Endothelial cell (in vitro differentiated cells): Measurements from ENCODE around the gene GET4. TPM values are rescaled to one million over a fixed set of nuclear protein-coding genes. Genes with fewer than 3 reads are reported as not detected.

Source experiments
- DNase-seq: peaks from one replicate; pipeline ENCODE4 v3.0.0; 2021; ENCODE audit warnings: low spot score
- H3K27ac Mint-ChIP-seq: one replicate; pipeline ENCODE4 v1.8.0; 2021; ENCODE audit warnings: mixed read lengths, inconsistent platforms; ENCODE audit not compliant: unreplicated experiment
- H3K27me3 Mint-ChIP-seq: one replicate; pipeline ENCODE4 v1.8.0; 2021; ENCODE audit warnings: mild to moderate bottlenecking, moderate library complexity, mixed read lengths, inconsistent platforms; ENCODE audit not compliant: unreplicated experiment
- H3K36me3 Mint-ChIP-seq: one replicate; pipeline ENCODE4 v1.8.0; 2021; ENCODE audit warnings: mild to moderate bottlenecking, low read depth, mixed read lengths, inconsistent platforms; ENCODE audit not compliant: unreplicated experiment
- H3K4me1 Mint-ChIP-seq: one replicate; pipeline ENCODE4 v1.8.0; 2021; ENCODE audit warnings: mild to moderate bottlenecking, mixed read lengths, inconsistent platforms; ENCODE audit not compliant: unreplicated experiment
- H3K4me3 Mint-ChIP-seq: one replicate; pipeline ENCODE4 v1.8.0; 2021; ENCODE audit warnings: mild to moderate bottlenecking, mixed read lengths, inconsistent platforms; ENCODE audit not compliant: unreplicated experiment
- H3K9me3 Mint-ChIP-seq: one replicate; pipeline ENCODE4 v1.8.0; 2021; ENCODE audit warnings: mixed read lengths, inconsistent platforms; ENCODE audit not compliant: unreplicated experiment
- total RNA-seq: library from RNA; stranded (reverse); fragmentation: NEBNext Ultra II Directional; extraction: Animal tissue kit (Norgen Biotek cat#: 25700); gene quantifications from one replicate; pipeline ENCODE4 v1.2.1, GENCODE V29; 2021; ENCODE audit not compliant: unreplicated experiment
- TF ChIP-seq, protein P1 (sequence below): fragments of 200-600 bp; sonication (generic); IDR thresholded peaks from one replicate; pipeline ENCODE4 v1.5.0; 2021; ENCODE audit warnings: antibody characterized with exemption; ENCODE audit not compliant: unreplicated experiment

The GET4 gene
- total RNA-seq, 1 donor from 2014 or later: 61.3 TPM

- Mint-ChIP-seq H3K27ac (no peak overlapping the region), H3K27me3 (peaks cover 12% of the 10 kb centered on the region), H3K9me3 (no peaks in the 10 kb centered on the region), H3K4me3 (no peak overlapping the region), H3K4me1 (no peaks in the 10 kb centered on the region), H3K36me3 (peaks cover 10% of the 10 kb centered on the region)
- TF ChIP-seq, protein P1, sequence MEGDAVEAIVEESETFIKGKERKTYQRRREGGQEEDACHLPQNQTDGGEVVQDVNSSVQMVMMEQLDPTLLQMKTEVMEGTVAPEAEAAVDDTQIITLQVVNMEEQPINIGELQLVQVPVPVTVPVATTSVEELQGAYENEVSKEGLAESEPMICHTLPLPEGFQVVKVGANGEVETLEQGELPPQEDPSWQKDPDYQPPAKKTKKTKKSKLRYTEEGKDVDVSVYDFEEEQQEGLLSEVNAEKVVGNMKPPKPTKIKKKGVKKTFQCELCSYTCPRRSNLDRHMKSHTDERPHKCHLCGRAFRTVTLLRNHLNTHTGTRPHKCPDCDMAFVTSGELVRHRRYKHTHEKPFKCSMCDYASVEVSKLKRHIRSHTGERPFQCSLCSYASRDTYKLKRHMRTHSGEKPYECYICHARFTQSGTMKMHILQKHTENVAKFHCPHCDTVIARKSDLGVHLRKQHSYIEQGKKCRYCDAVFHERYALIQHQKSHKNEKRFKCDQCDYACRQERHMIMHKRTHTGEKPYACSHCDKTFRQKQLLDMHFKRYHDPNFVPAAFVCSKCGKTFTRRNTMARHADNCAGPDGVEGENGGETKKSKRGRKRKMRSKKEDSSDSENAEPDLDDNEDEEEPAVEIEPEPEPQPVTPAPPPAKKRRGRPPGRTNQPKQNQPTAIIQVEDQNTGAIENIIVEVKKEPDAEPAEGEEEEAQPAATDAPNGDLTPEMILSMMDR: no peak
- no peak for DNase-seq
Measured at GRCh38 chr7:898855-899681, 22.7 kb downstream of the GET4 start.

DNA sequence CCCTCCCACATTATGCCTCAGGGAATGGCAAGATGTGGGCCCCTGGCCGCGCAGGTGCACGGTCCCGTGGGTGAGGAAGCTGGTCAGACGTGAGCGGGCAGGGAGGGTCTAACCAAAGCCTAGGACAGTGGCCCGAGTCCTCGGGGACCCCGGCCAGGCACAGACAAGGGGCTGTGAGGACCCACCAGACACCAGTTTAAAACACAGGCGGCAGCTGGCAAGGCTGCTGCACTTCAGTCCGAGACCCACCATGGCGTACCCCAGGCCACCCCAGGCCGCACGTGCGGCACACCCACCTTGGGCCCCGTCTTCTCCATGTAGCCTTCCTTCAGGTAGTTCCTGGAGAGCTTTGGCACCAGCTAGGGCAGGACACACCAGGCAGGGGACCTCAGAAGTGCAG, 23.5 kb downstream of the GET4 start:
- Mint-ChIP-seq H3K4me3 (no peak overlapping the region), H3K4me1 (no peaks in the 10 kb centered on the region), H3K27ac (no peak overlapping the region), H3K27me3 (peaks cover 12% of the 10 kb centered on the region), H3K9me3 (no peaks in the 10 kb centered on the region), H3K36me3 (peaks cover 10% of the 10 kb centered on the region)
- DNase-seq: no peak
- TF ChIP-seq, protein P1: no peak

DNA sequence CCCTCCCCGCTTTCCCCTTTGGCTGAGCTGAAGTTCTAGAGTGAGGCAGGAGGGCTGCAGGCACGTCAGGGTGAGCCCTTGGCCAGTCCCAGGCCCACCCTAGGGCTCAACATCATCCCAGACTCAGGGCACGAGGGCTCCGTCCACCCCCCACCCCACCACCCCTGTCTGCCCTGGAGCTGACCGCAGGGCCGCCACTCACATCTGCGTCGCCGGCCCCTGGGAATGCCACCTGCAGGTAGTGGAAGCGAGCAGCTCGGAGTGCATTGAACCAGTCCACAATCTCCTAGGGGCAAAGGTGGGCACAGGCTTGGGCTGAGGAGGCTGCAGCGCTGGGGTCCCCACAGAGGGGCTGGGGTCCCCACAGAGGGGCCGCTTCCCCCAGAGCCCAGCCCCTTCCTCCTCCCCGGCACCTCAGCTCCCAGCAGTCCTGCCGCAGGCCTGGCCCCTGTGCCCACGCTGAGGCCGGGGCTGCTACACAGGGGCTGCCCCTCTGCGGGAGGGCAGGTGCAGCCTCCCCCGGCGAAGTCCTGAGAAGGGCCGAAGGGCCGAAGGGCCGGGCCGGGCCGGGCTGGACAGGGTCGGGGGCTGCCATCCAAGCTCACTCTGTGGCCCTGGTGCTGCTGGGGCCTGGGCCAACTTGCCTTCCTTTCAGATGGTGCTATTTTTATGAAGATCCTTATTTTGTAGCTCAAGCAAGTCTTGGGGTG, 24.1 kb downstream of the GET4 start:
- Mint-ChIP-seq H3K4me3 (no peak overlapping the region), H3K36me3 (peaks cover 10% of the 10 kb centered on the region), H3K27me3 (peaks cover 12% of the 10 kb centered on the region), H3K9me3 (no peaks in the 10 kb centered on the region), H3K4me1 (no peaks in the 10 kb centered on the region), H3K27ac (no peak overlapping the region)
- TF ChIP-seq, protein P1: no peak
- no peak for DNase-seq

GRCh38 chr7:901041-901387, 24.7 kb downstream of the GET4 start:
- Mint-ChIP-seq H3K9me3 (no peaks in the 10 kb centered on the region), H3K36me3 (peaks cover 9% of the 10 kb centered on the region), H3K4me1 (no peaks in the 10 kb centered on the region), H3K4me3 (no peak overlapping the region), H3K27ac (no peak overlapping the region), H3K27me3 (peaks cover 11% of the 10 kb centered on the region)
- TF ChIP-seq, protein P1: no peak
- no peak for DNase-seq
